GM18511 (cell line): ENCODE results near the gene CD244.
"Not testable (repeated sequence)": the region's sequence is repeated elsewhere in the genome, so short reads cannot be mapped to it uniquely, and the experiment has no call there.

Source experiments
- ATAC-seq: cut with Tn5 transposase; IDR thresholded peaks from one replicate; pipeline ENCODE4 v1.9.1; 2021; ENCODE audit warnings: mild to moderate bottlenecking, moderate library complexity; ENCODE audit not compliant: unreplicated experiment

Gene CD244

DNA sequence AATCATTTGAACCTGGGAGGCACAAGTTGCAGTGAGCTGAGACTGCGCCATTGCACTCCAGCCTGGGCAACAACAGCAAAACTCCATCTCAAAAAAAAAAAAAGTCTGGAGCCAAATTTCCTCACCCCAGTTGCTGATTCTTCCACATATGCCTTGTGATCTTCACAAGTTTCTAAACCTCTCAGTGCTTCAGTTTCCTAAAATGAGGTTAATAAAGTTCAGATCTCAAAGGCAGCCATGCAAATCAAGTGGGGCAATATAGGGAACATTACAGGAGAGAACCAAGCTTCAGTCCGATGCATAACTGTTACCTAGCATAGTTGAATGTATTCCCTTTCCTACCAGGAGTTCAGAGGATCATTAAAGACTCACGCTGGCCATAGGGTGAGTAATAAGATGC is 17.5 kb upstream of the CD244 start:
- no peak for ATAC-seq

DNA sequence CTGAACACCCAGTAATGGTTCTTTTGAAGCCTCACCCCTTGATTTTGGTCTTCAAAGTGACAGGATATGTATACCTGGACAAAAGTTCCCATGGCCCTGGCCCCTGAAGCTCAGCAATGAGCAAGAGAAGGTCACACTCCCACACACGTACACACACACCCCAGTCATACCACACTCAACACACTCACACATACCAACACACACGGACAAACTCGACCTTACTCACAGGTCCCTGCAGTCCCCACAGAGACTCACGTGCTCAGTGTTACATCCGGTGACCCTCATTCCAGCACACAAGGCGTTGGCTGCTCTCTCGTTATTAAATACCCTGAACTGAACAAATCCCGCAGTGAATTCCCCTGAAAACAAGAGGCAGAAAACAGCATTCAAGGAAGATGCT is 16.4 kb upstream of the CD244 start:
- ATAC-seq, result no peak

DNA sequence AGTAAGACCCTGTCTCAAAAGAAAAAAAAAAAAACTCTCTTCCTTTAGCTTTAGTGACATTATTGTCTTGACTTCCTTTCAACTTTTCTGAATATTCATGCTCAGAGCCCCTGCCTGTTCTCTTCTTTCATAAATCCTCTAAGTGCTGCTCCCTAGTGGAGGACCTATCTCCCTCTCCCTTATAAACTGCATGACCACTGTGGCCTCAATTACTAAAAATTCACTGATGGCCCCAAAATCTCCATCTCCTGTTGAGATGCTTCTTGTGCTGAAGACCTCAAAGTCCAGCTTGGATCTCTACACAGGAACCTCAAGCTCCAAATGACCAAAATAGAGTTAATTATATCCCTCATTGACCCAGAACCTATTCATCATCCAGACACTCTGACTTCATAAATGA is 14.5 kb upstream of the CD244 start:
- ATAC-seq, result no peak

DNA sequence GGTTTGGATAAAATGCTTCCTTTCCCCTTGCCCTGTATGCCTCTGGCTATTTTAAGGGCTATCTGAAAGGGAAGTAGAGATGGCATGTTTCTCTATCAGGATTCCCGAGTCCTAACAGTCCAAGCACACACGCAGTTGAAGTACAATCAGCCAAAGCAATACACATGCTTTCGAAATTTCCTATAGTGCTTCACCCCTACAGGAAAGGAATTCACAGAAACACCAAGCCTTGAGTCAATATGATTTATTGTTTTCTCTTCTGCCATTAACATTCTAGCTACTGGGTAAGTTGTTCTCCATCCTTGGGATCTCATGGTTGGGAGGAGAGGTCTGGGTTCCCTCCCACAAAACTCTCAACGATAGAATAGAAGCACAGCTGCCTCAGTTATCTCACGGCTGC is 13.6 kb upstream of the CD244 start:
- ATAC-seq, result no peak

DNA sequence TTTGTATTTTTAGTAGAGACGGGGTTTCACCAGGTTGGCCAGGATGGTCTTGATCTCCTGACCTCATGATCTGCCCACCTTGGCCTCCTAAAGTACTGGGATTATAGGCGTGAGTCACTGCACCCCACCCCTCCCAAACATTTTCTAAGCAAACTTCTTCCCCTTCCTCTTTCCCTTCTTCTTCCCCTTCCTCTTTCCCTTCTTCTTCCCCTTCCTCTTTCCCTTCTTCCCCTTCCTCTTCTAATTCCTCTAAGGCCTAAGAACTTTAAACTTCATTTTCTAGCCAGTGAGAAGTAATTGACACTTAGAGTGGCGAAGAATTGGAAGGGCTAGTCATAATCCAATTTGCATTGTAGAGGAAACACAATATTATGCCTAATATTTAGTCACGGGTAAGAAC is 12.9 kb upstream of the CD244 start:
- ATAC-seq, result not testable (repeated sequence)

DNA sequence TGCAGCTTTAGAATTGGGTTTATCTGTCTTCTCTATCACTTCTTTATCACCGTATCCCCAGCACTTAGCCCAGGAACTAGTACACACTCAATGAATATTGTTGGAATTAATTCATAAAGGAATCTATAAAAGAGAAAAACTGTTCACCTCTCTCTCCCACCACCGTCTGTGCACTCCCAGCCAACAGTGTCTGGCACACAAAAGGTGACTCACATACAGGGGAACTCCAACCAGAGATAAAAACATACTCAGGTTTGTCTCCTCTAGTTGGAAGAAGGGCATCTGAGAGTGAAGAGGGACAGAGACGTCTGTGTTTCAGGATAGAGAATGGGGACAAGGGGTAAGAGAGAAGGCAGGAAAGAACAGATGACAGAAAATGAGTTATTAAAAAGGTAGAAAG is 12.2 kb upstream of the CD244 start:
- no peak for ATAC-seq

DNA sequence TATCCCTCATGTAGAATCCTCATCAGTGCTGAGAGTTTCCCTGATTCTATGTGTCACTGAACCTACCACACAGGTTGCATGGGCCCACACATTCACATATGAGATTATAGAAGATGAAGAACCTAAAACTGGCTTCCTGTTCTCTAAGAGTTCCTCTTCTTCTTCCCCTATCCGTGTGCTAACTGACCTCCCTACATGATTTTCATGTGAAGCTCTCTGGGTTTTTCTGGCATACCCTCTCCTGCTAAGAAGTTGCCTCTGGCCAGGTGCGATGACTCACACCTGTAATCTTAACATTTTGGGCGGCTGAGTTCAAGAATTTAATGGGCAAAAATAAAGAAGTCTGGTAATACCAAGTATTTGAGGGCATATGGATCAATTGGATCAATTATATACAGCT is 5.5 kb upstream of the CD244 start:
- no peak for ATAC-seq

DNA sequence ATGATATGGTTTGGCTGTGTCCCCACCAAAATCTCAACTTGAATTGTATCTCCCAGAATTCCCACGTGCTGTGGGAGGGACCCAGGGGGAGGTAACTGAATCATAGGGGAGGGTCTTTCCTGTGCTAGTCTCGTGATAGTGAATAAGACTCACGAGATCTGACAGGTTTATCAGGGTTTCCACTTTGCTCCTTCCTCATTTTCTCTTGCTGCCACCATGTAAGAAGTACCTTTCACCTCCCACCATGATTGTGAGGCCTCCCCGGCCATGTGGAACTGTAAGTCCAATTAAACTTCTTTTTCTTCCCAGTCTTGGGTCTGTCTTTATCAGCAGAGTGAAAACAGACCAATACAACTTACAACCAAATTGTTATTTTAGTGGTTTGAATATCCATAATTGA is 5.0 kb upstream of the CD244 start:
- not testable (repeated sequence) for ATAC-seq

DNA sequence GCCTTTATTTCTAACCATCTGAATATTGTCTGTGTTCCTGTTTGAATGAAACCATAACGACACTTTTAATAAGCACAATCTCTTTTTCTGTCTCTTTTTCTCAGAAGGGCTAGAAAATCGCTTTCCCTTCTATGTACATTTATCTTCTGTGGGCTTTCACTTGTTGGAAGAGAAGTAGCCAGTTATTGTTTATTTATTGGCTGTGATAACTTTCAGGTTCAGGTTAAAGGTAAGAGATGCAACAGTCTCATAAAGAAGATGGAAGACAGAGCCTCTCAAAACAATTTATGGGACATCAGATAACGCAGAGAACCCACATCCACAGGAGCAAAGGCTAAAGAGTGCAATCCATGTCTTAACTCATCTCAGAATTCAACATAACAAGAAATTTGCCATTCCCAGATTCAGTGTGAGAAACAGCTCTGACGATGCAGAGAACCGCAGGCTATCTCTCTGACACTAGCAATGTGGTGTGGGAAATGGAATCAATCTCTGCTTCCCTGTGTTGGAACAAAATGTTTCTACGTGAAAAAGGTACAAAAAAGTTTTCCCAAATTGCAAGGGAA is 4.1 kb upstream of the CD244 start:
- ATAC-seq, result no peak

DNA sequence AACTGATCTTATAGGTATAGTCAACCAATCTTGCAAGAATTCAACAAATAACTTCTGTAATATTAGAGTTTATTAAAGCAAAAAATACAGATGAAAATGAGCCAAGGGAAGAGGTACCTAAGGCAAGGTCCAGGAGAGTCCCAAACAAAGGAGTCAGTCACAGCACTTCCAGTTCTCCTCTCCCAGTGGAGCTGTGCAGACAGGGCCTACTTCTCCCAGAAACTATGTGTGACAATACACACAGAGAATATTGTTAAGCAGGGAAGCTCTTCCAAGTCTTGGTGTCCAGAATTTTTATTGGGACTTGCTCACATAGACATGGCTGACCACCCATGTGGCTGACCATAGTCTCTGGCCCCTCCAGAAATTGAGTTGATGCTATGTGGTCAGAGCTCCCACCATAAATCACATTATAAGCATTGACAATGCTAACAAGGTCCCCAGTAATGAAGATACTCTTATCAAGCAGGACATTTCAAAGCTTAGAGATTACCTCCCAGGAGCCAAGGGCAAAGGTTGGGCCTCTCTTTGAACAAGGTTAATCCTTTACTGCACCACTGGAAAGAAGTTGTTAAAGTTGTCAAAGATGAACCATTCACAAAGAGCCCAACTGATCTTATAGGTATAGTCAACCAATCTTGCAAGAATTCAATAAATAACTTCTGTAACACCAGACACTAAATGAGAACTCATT is 3.5 kb upstream of the CD244 start:
- no peak for ATAC-seq

DNA sequence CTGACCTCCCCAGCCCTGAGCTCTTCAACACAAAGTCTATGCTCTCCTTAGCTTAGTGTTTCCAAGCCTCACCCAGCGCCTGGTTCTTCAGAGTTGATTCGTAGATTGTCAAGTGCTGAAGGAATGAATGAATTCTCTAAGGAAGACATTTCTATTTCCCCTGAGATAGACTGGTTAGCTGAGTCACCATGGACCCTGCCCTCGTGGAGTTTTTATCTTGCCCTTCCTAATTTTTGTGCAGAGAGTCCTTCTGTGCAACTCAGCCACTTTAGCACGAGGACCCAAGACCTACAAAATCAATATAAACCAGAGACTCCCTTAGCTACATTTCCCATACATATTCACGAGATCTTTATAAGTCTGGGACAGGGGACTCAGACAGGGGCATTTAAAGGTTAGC is 2.6 kb upstream of the CD244 start:
- ATAC-seq, result no peak

DNA sequence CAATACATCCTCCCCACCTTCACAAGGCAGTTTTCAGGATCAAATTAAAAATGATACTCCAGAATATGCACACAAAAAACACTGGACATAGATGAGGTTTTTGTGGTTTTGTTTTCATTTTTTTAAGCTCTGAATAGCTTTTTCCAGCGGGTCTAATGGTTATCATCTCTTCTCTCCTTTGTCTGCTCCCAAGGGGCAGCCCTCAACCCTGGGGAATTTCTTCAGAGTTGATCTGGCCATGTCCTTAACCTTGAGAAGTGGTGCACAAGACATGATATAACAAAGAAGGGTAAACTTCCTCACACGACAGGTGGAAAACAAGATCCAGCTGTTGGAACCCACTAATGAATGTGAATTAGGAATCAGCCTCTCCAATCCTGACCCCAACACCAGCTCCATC is 1.5 kb upstream of the CD244 start:
- ATAC-seq, result no peak

DNA sequence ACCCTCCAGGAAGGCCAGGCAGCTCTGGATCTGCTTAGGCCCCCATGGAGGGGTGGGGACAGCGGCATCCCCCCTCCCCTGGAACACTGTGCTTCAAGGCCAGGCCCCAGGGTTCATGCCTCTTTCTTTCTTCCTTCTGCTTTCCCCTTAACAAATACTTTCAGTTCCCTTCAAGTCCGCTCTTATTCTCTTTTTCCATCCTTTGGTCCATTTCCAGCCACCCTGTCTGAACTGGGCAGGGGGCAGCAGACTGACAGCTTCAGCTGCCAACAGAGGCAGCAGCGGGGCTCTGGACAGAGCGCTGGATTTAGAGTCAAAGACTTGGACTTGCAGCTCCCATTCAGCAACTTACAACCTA is 1.1 kb upstream of the CD244 start:
- ATAC-seq, result no peak

DNA sequence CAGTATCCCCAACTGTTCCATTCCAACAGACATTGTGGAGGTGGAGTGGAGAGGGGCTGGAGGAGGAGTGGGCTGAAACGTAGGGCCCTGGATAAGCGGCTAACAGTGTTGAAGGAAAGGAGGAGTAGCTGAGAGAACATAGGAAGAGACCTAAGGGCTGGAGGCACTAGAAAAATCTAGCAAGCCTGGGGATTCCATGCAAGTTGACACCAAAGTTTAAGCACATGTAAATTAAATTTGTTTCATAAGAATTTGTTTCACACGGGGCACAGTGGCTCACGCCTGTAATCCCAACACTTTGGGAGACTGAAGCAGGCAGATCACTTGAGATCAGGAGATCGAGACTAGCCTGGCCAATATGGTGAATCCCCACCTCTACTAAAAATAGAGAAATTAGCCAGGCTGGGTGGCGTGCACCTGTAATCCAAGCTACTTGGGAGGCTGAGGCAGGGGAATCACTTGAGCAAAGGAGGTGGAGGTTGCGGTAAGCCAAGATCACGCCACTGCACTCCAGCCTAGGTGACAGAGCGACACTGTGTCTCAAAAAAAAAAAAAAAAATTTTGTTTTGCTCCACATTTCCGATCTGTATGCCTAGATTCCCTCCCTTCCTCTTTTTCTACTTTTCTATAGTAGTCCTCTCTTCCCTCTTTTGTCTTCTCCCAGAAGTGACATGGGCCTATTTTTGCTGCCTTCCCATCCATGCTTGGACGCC is 530 bp upstream of the CD244 start:
- ATAC-seq, result no peak

DNA sequence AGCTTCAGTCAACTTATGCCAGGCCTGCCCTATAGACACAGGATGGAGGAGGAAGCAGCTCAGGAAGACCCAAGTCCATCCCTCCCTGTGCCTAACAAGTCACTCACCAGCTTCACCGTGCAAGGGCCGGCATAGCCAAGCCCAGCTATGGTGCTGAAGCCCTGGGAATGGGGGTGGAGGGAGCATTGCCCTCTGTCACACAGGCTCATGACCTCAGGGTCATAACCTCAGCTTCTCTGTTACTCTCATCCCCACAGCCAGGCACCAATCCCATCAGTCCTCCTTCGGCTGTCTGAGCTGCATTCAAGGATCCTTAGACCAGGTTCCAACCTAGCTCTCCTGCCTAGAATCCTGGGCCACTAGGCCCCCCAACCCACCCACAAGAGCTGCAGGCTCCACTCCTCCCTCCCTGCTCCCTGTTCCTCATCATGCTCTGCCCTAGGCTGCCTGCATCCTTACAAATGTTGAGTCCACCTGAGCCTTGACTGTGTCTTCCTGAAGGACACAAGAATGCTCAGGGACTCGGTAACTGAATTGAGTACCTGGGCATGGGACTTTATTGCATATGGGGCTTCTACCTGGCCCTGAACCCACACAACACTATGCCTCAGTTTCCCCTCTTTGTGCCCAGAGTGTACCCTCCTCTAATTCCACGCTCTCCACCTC is 1.7 kb downstream of the CD244 start:
- no peak for ATAC-seq

DNA sequence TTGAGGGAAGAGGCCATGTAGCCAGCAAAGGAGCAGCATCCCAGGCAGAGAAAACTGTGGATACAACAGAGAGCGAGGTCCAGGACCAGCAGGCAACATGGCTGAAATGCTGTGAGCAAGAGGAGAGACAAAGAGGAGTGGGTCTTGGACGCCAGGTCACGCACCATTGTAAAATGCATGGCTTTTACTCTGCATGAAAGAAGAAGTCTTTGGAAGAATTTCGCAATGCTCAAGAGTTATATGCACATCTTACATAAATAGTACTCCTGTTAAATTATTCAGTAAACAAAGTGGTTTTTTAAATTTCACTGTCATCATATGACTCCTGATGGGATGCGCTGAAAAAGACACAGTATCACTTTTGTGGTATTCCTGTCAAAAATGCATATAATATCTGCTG is 3.5 kb downstream of the CD244 start:
- no peak for ATAC-seq

DNA sequence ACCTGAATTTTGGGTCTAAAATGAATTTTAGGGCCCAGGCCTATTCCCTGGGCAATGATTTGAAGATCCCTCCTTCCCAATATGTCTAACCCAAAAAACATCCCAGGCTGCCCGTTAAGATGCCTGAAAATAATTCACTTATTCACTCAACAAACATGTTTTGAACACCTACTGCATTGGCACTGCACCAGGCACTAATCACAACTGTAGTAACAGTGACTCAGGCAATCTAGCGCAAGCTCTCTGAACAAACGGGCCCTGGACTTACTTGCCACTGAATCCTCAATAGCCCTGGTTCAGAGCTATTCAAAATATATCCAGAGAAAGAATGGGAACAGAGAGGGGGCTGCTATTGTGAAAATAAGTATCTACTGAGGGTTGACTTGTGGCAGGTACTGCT is 4.2 kb downstream of the CD244 start:
- ATAC-seq, result no peak

DNA sequence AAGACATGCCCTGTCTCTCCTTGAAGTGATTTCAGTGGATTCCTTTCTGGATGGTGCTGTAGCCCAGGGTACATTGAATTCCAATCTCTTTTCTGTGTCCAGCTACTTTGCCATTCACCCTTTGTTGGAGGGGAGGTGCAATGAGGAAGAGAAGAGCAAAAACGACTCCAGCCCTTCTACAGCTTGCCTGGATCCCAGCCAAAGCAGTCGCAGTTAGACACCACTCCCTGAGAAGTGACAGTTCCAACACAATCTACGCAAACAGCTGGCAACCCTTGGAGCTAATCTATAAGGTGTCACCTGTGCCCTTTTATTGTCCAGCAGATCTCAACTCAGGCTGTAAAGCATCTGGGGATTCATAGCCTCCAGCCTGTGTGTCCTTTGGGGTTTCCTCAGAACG is 4.6 kb downstream of the CD244 start:
- no peak for ATAC-seq

DNA sequence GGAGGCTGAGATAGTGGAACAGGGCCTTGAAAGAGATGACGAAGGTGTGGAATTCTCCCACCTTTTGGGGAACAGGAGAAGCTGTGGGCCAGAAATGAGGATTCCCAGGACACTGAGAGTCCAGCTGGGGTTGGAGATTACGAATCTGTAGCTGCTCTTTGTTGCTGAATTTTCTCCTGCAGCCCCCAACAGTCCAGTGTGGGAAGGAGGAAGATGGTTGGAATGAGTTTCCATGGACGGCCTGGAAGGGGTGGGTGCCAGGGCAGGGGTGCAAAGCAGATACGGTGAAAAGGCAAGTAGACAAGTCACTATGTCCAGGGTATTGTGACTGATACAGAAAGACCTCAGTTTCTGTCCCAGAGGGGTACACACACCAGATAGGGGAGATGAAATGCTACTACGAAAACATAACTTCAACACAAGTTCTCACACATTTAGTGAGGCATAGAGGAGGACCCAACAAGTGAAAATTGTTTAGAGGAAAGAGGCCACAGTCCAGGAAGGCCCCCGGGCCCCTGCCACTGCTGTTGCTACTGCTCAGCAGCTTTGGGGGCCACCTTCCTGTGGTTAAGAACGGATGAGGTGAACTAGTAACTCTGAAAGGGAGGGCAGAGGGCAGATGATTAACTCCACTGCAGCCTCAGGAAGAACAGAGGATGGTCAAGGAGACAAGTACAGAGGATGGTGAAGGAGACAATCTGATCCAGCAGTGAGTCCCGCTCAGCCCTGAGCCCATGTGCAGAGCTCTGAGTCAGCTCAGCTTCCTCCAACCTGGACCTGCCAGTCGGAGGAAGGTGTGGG is 7.3 kb downstream of the CD244 start:
- peak; percentile 92 for ATAC-seq

DNA sequence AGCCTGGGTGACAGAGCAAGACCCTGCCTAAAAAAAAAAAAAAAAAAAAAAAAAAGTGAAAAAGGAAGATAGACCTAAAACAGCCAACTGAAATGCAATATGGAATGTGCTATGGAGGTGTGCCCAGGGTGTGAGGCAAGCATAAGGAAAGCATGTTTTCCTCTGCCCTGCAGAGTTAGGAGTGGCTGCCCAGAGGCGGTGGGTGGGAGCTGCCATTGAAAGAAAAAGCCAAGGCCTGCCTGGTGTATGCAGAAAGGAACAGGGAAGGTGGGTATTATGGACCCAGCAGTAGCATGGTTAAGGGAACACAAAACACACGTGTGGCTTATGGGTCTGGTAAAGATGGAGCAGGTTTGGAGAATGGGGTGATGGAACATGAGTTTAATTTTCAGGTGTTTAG is 8.9 kb downstream of the CD244 start:
- ATAC-seq, result no peak

DNA sequence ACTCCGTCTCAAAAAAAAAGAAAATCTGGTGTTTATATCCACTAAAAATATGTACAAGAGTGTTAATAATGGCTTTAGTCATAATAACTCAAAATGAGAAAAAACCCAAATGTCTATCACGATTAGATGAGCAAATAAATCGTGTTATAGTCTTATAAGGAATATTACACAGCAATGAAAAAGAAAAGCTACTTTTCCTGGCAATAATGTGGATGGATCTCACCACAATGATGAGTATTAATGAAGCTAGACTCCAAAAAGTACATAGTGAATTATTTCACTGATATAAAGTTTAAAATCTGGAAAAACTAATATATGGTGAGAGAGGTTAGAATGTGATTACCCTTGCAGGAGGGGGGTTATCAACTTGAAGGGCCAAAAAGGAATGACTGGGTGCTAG is 9.7 kb downstream of the CD244 start:
- ATAC-seq, result no peak
